K562 (cell line): ENCODE data around the gene ZNF460. TPM values are rescaled to one million over a fixed set of nuclear protein-coding genes. Genes with fewer than 3 reads are reported as not detected.

ENCODE experiments used
- ATAC-seq: fragments of 200-7000 bp; cut with Tn5 transposase; 3 replicates; pipeline ENCODE4 v1.9.1; 2020; ENCODE audit warnings: moderate library complexity
- BruUV-seq: library from RNA; stranded (reverse); fragments of 400-500 nt; replicated peaks from 2 replicates; lab custom pipeline; 2021; lab: Mats Ljungman, UMichigan
- CTCF ChIA-PET: fragments of 300-600 bp; formaldehyde crosslinking; extraction: SDS; loops from one replicate; lab custom pipeline; 2021; ENCODE audit warnings: low intra/inter-chr PET ratio; lab: Yijun Ruan, JAX
- POLR2A ChIA-PET: fragments of 300-600, 350-650 bp; sonication (Branson Sonifier 250); formaldehyde crosslinking; extraction: SDS; loops from one replicate; lab custom pipeline; 2021; ENCODE audit warnings: antibody characterized with exemption, inconsistent platforms; lab: Yijun Ruan, JAX
- DNase-seq, 4 experiments: peaks; one replicate each; pipeline versions ENCODE4 v3.0.0 to v3.0.0-alpha.2; 2011 to 2018; ENCODE audit warnings: low spot score in 3 of 4, mixed read lengths in 3 of 4; ENCODE audit errors: extremely low read depth in 1 of 4
- FAIRE-seq: peaks from 2 replicates; lab custom pipeline; 2011; peaks lifted over from hg19 to GRCh38; lab: Jason Lieb, UNC
- H2AFZ ChIP-seq: 2 replicates; pipeline ENCODE4 v1.6.0; 2011; ENCODE audit warnings: low read depth, low read length, control low read depth, inconsistent platforms
- H3K27ac ChIP-seq: fragments of 200-600 bp; 3 replicates; pipeline ENCODE4 v1.8.0; 2011; ENCODE audit warnings: low read depth, mild to moderate bottlenecking, control low read depth, inconsistent platforms, low read length, moderate library complexity, mixed read lengths; ENCODE audit errors: extremely low read depth
- H3K27me3 ChIP-seq, 2 experiments: fragments of 300-600 bp in 1 of 2; 2 replicates in 1 of 2; 3 replicates in 1 of 2; pipeline versions ENCODE4 v1.6.0 to v1.8.0; 2011; ENCODE audit warnings: inconsistent platforms in 2 of 2, low read length in 2 of 2, mild to moderate bottlenecking in 1 of 2, mixed read lengths in 1 of 2, moderate library complexity in 1 of 2; ENCODE audit not compliant: control insufficient read depth in 2 of 2, insufficient read depth in 2 of 2
- H3K36me3 ChIP-seq: fragments of 300-600 bp; 3 replicates; pipeline ENCODE4 v1.8.0; 2011; ENCODE audit warnings: mild to moderate bottlenecking, low read length, inconsistent platforms; ENCODE audit not compliant: control insufficient read depth, insufficient read depth
- H3K4me1 ChIP-seq, 2 experiments: fragments of 200-600 bp in 1 of 2; replicated peaks in 1 of 2; 2 replicates in 1 of 2; 3 replicates in 1 of 2; pipeline versions ENCODE4 v1.5.1 to v1.8.0; 2011; ENCODE audit warnings: inconsistent platforms in 2 of 2, low read length in 2 of 2, mild to moderate bottlenecking in 1 of 2, mixed read lengths in 1 of 2, moderate library complexity in 1 of 2; ENCODE audit not compliant: control insufficient read depth in 2 of 2, insufficient read depth in 2 of 2
- H3K4me2 ChIP-seq: 2 replicates; pipeline ENCODE4 v1.6.1; 2011; ENCODE audit warnings: low read length, control low read depth, inconsistent platforms, mixed read lengths; ENCODE audit not compliant: insufficient read depth
- H3K4me3 ChIP-seq: fragments of 200-600 bp; sonication (generic), shearing (Covaris generic); 2 replicates; pipeline ENCODE4 v1.5.1; 2016; ENCODE audit warnings: control low read depth, inconsistent platforms
- H3K79me2 ChIP-seq: fragments of 200-600 bp; 3 replicates; pipeline ENCODE4 v1.8.0; 2011; ENCODE audit warnings: low read length, inconsistent platforms; ENCODE audit not compliant: control insufficient read depth, insufficient read depth
- H3K9ac ChIP-seq, 2 experiments: 2 replicates each; pipeline versions ENCODE4 v1.6.0 to v1.6.1; 2011; ENCODE audit warnings: low read depth in 2 of 2, low read length in 2 of 2, control low read depth in 1 of 2, inconsistent platforms in 1 of 2, mild to moderate bottlenecking in 1 of 2, mixed read lengths in 1 of 2; ENCODE audit not compliant: insufficient read depth in 1 of 2
- H3K9me1 ChIP-seq: one replicate; pipeline ENCODE4 v1.6.0; 2011; ENCODE audit warnings: inconsistent platforms, mild to moderate bottlenecking, low read length, moderate library complexity; ENCODE audit not compliant: control insufficient read depth, insufficient read depth
- H3K9me3 ChIP-seq: replicated peaks from 2 replicates; pipeline ENCODE4 v1.5.1; 2011; ENCODE audit warnings: low read depth, low read length, inconsistent platforms; ENCODE audit not compliant: control insufficient read depth, insufficient read depth
- H4K20me1 ChIP-seq: replicated peaks from 2 replicates; pipeline ENCODE4 v1.6.1; 2011; ENCODE audit warnings: low read length, inconsistent platforms, mixed read lengths; ENCODE audit not compliant: control insufficient read depth, insufficient read depth
- ARID1B ChIP-seq: fragments of 450-650 bp; IDR thresholded peaks from 2 replicates; pipeline ENCODE4 v1.6.1; 2016; ENCODE audit warnings: antibody characterized with exemption, mild to moderate bottlenecking, inconsistent platforms
- CEBPB ChIP-seq: fragments of 450-650 bp; IDR thresholded peaks from 2 replicates; pipeline ENCODE4 v1.6.1; 2016; ENCODE audit warnings: missing genetic modification characterization, missing compliant biosample characterization
- CREB1 ChIP-seq, 2 experiments: sonication (generic) in 1 of 2; formaldehyde crosslinking in 1 of 2; IDR thresholded peaks; 2 replicates each; pipeline versions ENCODE4 v1.6.1 to v1.8.0; 2012 to 2022; ENCODE audit warnings: inconsistent platforms in 1 of 2, mild to moderate bottlenecking in 1 of 2, missing genetic modification reagents in 1 of 2, moderate library complexity in 1 of 2
- ESRRA ChIP-seq: fragments of 450-650 bp; IDR thresholded peaks from 2 replicates; pipeline ENCODE4 v1.6.1; 2014; ENCODE audit warnings: low read depth, mild to moderate bottlenecking, moderate library complexity, borderline replicate concordance
- FOXM1 ChIP-seq, 2 experiments: fragments of 450-650 bp in 1 of 2; sonication (generic) in 1 of 2; formaldehyde crosslinking in 1 of 2; IDR thresholded peaks; 2 replicates each; pipeline versions ENCODE4 v1.6.1 to v1.9.0; 2017 to 2022; ENCODE audit warnings: low read depth in 2 of 2, mild to moderate bottlenecking in 2 of 2, missing genetic modification reagents in 1 of 2, moderate library complexity in 1 of 2
- GABPA ChIP-seq: fragments of 200-800 bp; sonication (Bioruptor generic); conservative IDR thresholded peaks from 2 replicates; pipeline ENCODE4 v1.6.1; 2016; ENCODE audit warnings: low read depth, missing genetic modification characterization, missing compliant biosample characterization
- KDM2B ChIP-seq: fragments of 250-450 bp; sonication (Bioruptor Pico); IDR thresholded peaks from 2 replicates; pipeline ENCODE4 v1.8.0; 2021; ENCODE audit warnings: mild to moderate bottlenecking, moderate library complexity
- MEIS2 ChIP-seq: fragments of 450-650 bp; IDR thresholded peaks from 2 replicates; pipeline ENCODE4 v1.6.1; 2014; ENCODE audit warnings: mild to moderate bottlenecking; ENCODE audit not compliant: partially characterized antibody
- NR2C2 ChIP-seq, 2 experiments: fragments of 200-800 bp in 1 of 2; sonication (Bioruptor generic) in 1 of 2; sonication (generic) in 1 of 2; formaldehyde crosslinking in 1 of 2; IDR thresholded peaks; 2 replicates each; pipeline versions ENCODE4 v1.6.1 to v1.8.0; 2016 to 2022; ENCODE audit warnings: mild to moderate bottlenecking in 1 of 2, missing compliant biosample characterization in 1 of 2, missing genetic modification characterization in 1 of 2, missing genetic modification reagents in 1 of 2
- PML ChIP-seq: IDR thresholded peaks from 2 replicates; pipeline ENCODE4 v1.6.1; 2012; ENCODE audit warnings: low read length, inconsistent platforms
- SAP30 ChIP-seq: fragments of 200-600 bp; sonication (generic); IDR thresholded peaks from 2 replicates; pipeline ENCODE4 v1.6.1; 2012; ENCODE audit warnings: borderline replicate concordance, low read depth, mild to moderate bottlenecking, moderate library complexity, low read length, control low read depth, inconsistent platforms; ENCODE audit not compliant: insufficient read depth, poor library complexity, severe bottlenecking
- SIN3A ChIP-seq, 2 experiments: fragments of 150-350 bp in 1 of 2; IDR thresholded peaks; 2 replicates each; pipeline ENCODE4 v1.6.1; 2011 to 2016; ENCODE audit warnings: borderline replicate concordance in 2 of 2, low read depth in 2 of 2, low read length in 2 of 2, mild to moderate bottlenecking in 2 of 2, moderate library complexity in 2 of 2; ENCODE audit not compliant: control insufficient read depth in 1 of 2
- SIN3B ChIP-seq: fragments of 450-650 bp; IDR thresholded peaks from 2 replicates; pipeline ENCODE4 v1.6.1; 2017; ENCODE audit warnings: low read depth, mild to moderate bottlenecking, moderate library complexity
- U2AF2 ChIP-seq: fragments of 200-400 bp; formaldehyde crosslinking; optimal IDR thresholded peaks from 2 replicates; pipeline ENCODE3; 2017; ENCODE audit warnings: low read depth, mild to moderate bottlenecking, low read length
- ZNF143 ChIP-seq: sonication (generic); formaldehyde crosslinking; IDR thresholded peaks from 2 replicates; pipeline ENCODE4 v1.9.0; 2022; ENCODE audit warnings: mild to moderate bottlenecking, missing genetic modification reagents
- WGBS: fragments of 100-300 bp; shearing (Covaris generic); methylation state at CpG from one replicate; pipeline ENCODE4 v1.1.6; 2016; ENCODE audit warnings: low coverage, mixed read lengths; ENCODE audit not compliant: insufficient coverage; ENCODE audit errors: missing lambda C conversion rate; 5-methylcytosine and 5-hydroxymethylcytosine counted together
- in situ Hi-C: fragments of 300-500 bp; cut with MboI; formaldehyde crosslinking; loops from 4 replicates; pipeline ENCODE4 v1.15.0; 2018; ENCODE audit warnings: inconsistent platforms, mixed read lengths
- intact Hi-C: fragments of 100-400 bp; cut with micrococcal nuclease; formaldehyde crosslinking; loops from 2 replicates; pipeline ENCODE4 v1.14.2; 2022
- polyA plus RNA-seq, 8 experiments: library from polyadenylated mRNA; depleted of rRNA in 4 of 8; stranded (reverse) in 5 of 8; unstranded in 3 of 8; fragments of >200 nt; fragmentation: Nextera tagmentation in 2 of 8; fragmentation: Illumina TruSeq in 1 of 8; extraction: Ambion mirVana in 2 of 8; extraction: Trizol in 1 of 8; gene quantifications; 2 replicates each; pipeline versions ENCODE4 v1.2.1 to v1.2.3, GENCODE V29; 2011 to 2014; ENCODE audit warnings: inconsistent platforms in 1 of 8, missing spikeins in 1 of 8
- total RNA-seq, 7 experiments: library from RNA; depleted of rRNA in 6 of 7; stranded (reverse); fragments of >200 nt in 6 of 7; fragmentation: Illumina TruSeq in 2 of 7; extraction: Trizol in 2 of 7; gene quantifications; 2 replicates each; pipeline versions ENCODE4 v1.2.1 to v1.2.3, GENCODE V29; 2011 to 2021; ENCODE audit warnings: low replicate concordance in 1 of 7
- TF ChIP-seq, protein P1 (sequence below), 2 experiments: fragments of 450-650 bp; conservative IDR thresholded peaks; 2 replicates each; pipeline ENCODE4 v1.6.1; 2017; ENCODE audit warnings: mild to moderate bottlenecking in 2 of 2, moderate library complexity in 2 of 2
- TF ChIP-seq, protein P2 (sequence below): fragments of 250-450 bp; sonication (Bioruptor Pico); IDR thresholded peaks from 2 replicates; pipeline ENCODE4 v1.8.0; 2021; ENCODE audit warnings: borderline replicate concordance, mild to moderate bottlenecking, moderate library complexity; ENCODE audit not compliant: poor library complexity, severe bottlenecking

Gene ZNF460
- total and polyA plus RNA-seq, 9 of the 15 experiments (the other 6 are each of a cell fraction or from before 2014, with no cell fraction given): 0.45 to 36.2 (median 16.6) TPM

DNA sequence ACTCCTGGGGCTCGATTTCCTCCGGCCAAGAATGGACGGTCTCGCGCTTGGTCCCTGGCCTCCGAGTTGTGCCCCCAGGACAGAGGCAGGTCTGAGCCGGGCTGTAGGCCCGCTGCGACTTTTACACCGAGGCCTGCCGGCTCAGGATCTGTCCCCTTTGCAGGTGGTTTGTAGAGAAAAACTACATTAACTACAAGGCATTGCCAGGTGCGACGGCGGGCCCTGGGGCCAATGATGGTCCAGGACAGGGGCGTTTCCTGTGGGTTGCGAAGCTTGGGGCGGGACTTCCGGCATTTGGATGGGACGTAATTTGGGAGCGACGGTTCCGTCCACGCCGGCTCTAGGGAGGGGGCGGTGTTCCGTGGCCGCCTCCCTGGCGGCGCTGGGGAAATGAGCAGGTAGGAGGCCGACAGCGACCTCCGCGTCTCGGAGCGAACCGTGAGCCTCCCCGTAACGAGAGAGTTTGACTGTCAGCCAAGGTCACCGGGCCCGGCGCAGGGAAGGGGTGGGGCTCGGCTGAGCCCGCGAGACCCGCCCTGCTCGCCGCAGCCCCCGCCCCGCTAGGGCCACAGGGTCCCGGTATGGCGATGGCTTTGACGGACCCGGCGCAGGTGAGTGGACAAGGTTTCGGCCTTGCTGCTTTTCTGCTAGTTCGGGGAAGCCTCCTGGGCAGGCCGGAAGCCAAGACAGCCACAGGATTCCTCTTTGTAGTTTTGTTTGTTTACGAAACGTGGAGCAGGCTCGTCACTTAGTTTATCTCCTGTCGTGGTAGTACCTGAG is 39.8 kb upstream of the ZNF460 start, which contains the start of gene ZNF805:
TSS of gene ZNF805 (plus strand) at position 322 of the 780 bp plus-strand sequence. CDS start at position 582, 260 bp downstream.
- H3K9me3 ChIP-seq: peaks cover 4% of the 10 kb centered on the region; the same call in 1 of the 2 replicates
- H3K27ac ChIP-seq: peak within 1 kb of the TSS; percentile 84
- POLR2A ChIA-PET: interaction anchor here (0.6 kb wide), 1 partner anchor 12 kb away, joined by 3 read pairs; no protein-coding TSS in a partner anchor
- ATAC-seq: peak; percentile 96
- CTCF ChIA-PET: no interaction called here
- H3K9ac ChIP-seq: peak within 1 kb of the TSS; percentile 85 to 93
- peak within 1 kb of the TSS; percentile 63 for H3K4me3 ChIP-seq
- no peaks in the 10 kb centered on the region for H3K9me1 ChIP-seq
- H2AFZ ChIP-seq: peak within 1 kb of the TSS; percentile 97
- H3K4me1 ChIP-seq: peaks cover 7 to 10% of the 10 kb centered on the region in 2 experiments; a peak in 4 of 5 replicates
- BruUV-seq: TSS peak; percentile 54
- peak; percentile 85 for FAIRE-seq
- H4K20me1 ChIP-seq: no peaks in the 10 kb centered on the region
- no peaks in the 10 kb centered on the region for H3K27me3 ChIP-seq
- H3K79me2 ChIP-seq: peaks cover 26% of the 10 kb centered on the region
- peak within 1 kb of the TSS; percentile 94 for H3K4me2 ChIP-seq
- in situ Hi-C loops (no loop called here), intact Hi-C loops (loop anchor here (5.0 kb wide), 1 partner anchor 42 kb away; the partner anchor contains the start of gene ZNF460)
- 10% methylated on average over 40 of the region's 61 CpGs for WGBS
- peak; percentile 93 to 94 (median 94) for DNase-seq
- peaks cover 17% of the 10 kb centered on the region; the same call in 2 of the 3 replicates for H3K36me3 ChIP-seq
- TF ChIP-seq SIN3B (peak; percentile 81; the same call in 1 of the 2 replicates), KDM2B (no peak), ZNF143 (CRISPR knock-in tag) (peak; percentile 58; the same call in 1 of the 2 replicates), SIN3A (IDR thresholded peaks at IDR 0.05; ENCODE audit: borderline replicate concordance in 2 of 2, control insufficient read depth in 1 of 2, low read depth in 2 of 2, low read length in 2 of 2) (peak; percentile 82 to 89; a peak in 3 of 4 replicates), NR2C2 (CRISPR knock-in tag; IDR thresholded peaks at IDR 0.05) (no peak), NR2C2 (tag; IDR thresholded peaks at IDR 0.05) (peak; percentile 82), CREB1 (IDR thresholded peaks at IDR 0.05) (peak; percentile 98), CREB1 (CRISPR knock-in tag; IDR thresholded peaks at IDR 0.05) (peak; percentile 98), CEBPB (tag) (peak; percentile 38; the same call in 1 of the 2 replicates), SAP30 (peak; percentile 77), ESRRA (peak; percentile 98), GABPA (peak; percentile 97), MEIS2 (no peak), FOXM1 (IDR thresholded peaks at IDR 0.05; ENCODE audit: low read depth) (no peak), FOXM1 (CRISPR knock-in tag; IDR thresholded peaks at IDR 0.05; ENCODE audit: low read depth) (0 out of 2 replicates have a peak, but pooled peaks have one; percentile 74), U2AF2 (no peak), PML (peak; percentile 45), ARID1B (no peak)
- TF ChIP-seq, protein P1, sequence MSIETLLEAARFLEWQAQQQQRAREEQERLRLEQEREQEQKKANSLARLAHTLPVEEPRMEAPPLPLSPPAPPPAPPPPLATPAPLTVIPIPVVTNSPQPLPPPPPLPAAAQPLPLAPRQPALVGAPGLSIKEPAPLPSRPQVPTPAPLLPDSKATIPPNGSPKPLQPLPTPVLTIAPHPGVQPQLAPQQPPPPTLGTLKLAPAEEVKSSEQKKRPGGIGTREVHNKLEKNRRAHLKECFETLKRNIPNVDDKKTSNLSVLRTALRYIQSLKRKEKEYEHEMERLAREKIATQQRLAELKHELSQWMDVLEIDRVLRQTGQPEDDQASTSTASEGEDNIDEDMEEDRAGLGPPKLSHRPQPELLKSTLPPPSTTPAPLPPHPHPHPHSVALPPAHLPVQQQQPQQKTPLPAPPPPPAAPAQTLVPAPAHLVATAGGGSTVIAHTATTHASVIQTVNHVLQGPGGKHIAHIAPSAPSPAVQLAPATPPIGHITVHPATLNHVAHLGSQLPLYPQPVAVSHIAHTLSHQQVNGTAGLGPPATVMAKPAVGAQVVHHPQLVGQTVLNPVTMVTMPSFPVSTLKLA (conservative IDR thresholded peaks at IDR 0.05): peak; percentile 89 to 96
- TF ChIP-seq, protein P2, sequence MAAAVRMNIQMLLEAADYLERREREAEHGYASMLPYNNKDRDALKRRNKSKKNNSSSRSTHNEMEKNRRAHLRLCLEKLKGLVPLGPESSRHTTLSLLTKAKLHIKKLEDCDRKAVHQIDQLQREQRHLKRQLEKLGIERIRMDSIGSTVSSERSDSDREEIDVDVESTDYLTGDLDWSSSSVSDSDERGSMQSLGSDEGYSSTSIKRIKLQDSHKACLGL: peak; percentile 68
